ENCODE data around the gene ALDH3B2.
"Not testable (repeated sequence)": the region's sequence is repeated elsewhere in the genome, so short reads cannot be mapped to it uniquely, and the experiment has no call there.

ALDH3B2 gene

GRCh38 chr11:67698247-67698646 is 23.8 kb upstream of the ALDH3B2 start:
- FAIRE-seq (no peak), DNase-seq (ENCODE audit: insufficient read length) (peak; percentile 20)
- TF ChIP-seq POLR2AphosphoS5 (IDR thresholded peaks at IDR 0.05; ENCODE audit: low read depth, low read length), result no peak
- TF ChIP-seq TAF1 (IDR thresholded peaks at IDR 0.05; ENCODE audit: borderline replicate concordance, low read depth, low read length), result no peak
- no peak for TF ChIP-seq POLR2A (IDR thresholded peaks at IDR 0.05; ENCODE audit: low read depth, low read length)

- DNase-seq (ENCODE audit: insufficient read length) (no peak), FAIRE-seq (no peak)
- TF ChIP-seq POLR2A (IDR thresholded peaks at IDR 0.05; ENCODE audit: low read depth, low read length), result no peak
Observed at GRCh38 chr11:67697846-67698245, 23.4 kb upstream of the ALDH3B2 start.

GRCh38 chr11:67696998-67697397 is 22.6 kb upstream of the ALDH3B2 start:
- TF ChIP-seq POLR2AphosphoS5 (IDR thresholded peaks at IDR 0.05; ENCODE audit: low read depth, low read length), result no peak
- TF ChIP-seq POLR2A (IDR thresholded peaks at IDR 0.05; ENCODE audit: low read depth, low read length), result no peak
- no peak for TF ChIP-seq TAF1 (IDR thresholded peaks at IDR 0.05; ENCODE audit: borderline replicate concordance, low read depth, low read length)
- no peak for DNase-seq (ENCODE audit: insufficient read length)
- FAIRE-seq, result no peak

DNA sequence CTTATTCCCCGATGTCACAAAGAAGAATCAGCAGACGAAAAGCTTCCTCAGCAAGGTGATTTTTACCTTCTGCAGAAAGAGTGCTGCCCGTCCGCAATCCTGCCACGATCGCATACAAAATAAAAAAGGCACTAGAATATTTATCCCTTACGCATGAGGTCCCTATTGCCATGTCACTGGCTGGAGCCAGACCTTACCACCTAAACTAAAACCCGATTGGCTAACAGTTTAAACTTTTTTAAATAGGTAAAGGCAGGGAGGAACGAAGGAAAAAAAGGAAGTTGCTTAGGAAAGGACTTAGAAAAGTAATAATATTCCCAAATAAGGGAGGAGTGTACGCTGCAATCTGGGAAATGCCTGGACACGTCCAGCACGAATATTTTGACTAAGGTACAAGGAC is 21.2 kb upstream of the ALDH3B2 start:
- FAIRE-seq (no peak), DNase-seq (ENCODE audit: insufficient read length) (no peak)
- TF ChIP-seq POLR2A (IDR thresholded peaks at IDR 0.05; ENCODE audit: low read depth, low read length) (no peak), TAF1 (IDR thresholded peaks at IDR 0.05; ENCODE audit: borderline replicate concordance, low read depth, low read length) (no peak), POLR2AphosphoS5 (IDR thresholded peaks at IDR 0.05; ENCODE audit: low read depth, low read length) (no peak)

DNA sequence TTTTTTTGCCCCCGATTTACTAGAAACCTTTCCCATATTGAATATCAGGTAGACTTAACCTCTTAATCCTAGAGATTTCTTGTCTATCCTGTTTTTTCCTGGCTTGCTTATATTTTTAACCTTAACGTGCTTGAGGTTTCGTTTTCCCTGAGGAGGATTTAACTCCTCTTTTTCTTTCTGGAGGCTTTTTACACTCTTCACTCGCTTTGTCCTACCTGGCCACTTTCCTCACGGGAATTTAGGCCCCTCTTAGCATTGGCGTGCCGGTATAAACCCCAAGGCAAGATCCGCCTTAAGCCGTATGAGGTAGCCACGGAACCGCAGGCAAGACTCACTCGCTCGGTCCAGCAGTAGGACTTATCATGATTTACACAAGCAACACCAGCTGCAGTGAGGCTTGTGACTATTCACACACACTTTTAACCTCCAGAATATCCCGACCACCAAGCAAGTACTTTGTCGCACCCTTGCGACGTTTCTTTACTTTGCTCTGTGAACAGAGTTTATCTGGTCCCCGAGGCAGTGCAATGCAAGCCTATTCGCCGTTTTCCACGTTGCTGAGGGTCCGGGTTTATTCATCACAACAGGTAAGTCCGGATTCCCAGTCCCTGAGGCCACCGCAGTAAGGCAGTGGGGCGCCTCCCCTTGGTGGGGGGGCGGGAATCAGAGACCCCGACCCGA is 20.6 kb upstream of the ALDH3B2 start:
- FAIRE-seq, result no peak
- no peak for DNase-seq (ENCODE audit: insufficient read length)
- TF ChIP-seq POLR2AphosphoS5 (IDR thresholded peaks at IDR 0.05; ENCODE audit: low read depth, low read length) (no peak), POLR2A (IDR thresholded peaks at IDR 0.05; ENCODE audit: low read depth, low read length) (no peak), TAF1 (IDR thresholded peaks at IDR 0.05; ENCODE audit: borderline replicate concordance, low read depth, low read length) (no peak)

DNA sequence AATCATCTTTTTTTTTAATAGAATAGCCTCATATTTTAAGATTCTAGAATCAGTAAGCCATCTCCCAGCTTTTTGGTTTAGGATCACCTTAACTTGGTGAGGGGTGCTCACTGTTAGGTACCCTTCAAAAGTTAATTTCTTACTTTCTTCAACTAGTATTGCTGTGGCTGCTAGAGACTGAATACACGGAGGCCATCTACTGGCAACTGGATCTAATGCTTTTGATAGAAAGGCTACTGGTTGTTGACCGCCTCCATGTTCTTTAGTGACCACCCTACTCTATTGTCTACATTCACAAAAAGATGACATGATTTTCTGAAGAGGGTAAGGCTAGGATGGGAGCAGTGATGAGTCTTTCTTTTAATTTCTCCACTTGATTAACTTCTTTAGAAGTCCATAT is 16.7 kb upstream of the ALDH3B2 start:
- FAIRE-seq (no peak), DNase-seq (ENCODE audit: insufficient read length) (no peak)
- TF ChIP-seq POLR2A (IDR thresholded peaks at IDR 0.05; ENCODE audit: low read depth, low read length) (no peak), TAF1 (IDR thresholded peaks at IDR 0.05; ENCODE audit: borderline replicate concordance, low read depth, low read length) (no peak), POLR2AphosphoS5 (IDR thresholded peaks at IDR 0.05; ENCODE audit: low read depth, low read length) (no peak)

DNA sequence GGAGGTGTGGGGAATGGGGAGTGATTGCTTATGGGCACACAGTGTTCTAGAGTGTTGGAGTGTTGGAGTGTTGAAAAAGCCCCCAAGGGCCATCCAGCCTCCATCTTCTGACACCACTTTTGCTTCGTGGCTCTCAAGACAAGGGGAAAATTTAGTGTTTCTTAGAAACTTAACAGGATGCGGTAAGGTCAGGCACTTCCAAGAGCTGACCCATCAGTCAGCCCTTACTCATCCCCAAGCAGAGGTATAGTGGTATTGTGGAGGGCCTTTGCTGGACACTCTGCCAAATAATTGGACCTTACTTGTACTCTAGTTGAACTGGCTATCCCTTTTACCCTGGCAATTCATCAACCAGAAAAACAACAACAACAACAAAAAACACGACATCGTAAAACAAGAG is 14.8 kb upstream of the ALDH3B2 start:
- DNase-seq (ENCODE audit: insufficient read length) (no peak), FAIRE-seq (no peak)
- TF ChIP-seq POLR2A (IDR thresholded peaks at IDR 0.05; ENCODE audit: low read depth, low read length), result no peak
- no peak for TF ChIP-seq TAF1 (IDR thresholded peaks at IDR 0.05; ENCODE audit: borderline replicate concordance, low read depth, low read length)
- no peak for TF ChIP-seq POLR2AphosphoS5 (IDR thresholded peaks at IDR 0.05; ENCODE audit: low read depth, low read length)

DNA sequence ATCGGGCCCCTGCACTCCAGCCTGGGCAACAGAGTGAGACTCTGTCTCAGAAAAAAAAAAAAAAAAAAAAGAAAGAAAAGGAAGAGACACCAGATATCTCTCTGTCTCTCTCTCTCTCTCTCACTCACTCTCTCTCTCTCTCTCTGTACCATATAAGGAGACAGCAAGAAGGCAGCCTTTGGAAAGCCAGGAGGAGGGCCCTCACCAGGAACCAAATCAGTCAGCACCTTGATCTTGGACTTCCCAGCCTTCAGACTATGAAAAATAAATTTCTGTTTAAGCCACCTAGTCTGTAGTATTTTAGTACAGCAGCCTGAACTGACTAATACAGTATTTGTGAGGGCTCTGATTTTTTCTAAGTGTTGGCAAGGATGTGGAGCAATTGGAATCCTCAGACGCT is 13.6 kb upstream of the ALDH3B2 start:
- FAIRE-seq, result no peak
- TF ChIP-seq TAF1 (IDR thresholded peaks at IDR 0.05; ENCODE audit: borderline replicate concordance, low read depth, low read length) (no peak), POLR2A (IDR thresholded peaks at IDR 0.05; ENCODE audit: low read depth, low read length) (no peak), POLR2AphosphoS5 (IDR thresholded peaks at IDR 0.05; ENCODE audit: low read depth, low read length) (no peak)
- no peak for DNase-seq (ENCODE audit: insufficient read length)

DNA sequence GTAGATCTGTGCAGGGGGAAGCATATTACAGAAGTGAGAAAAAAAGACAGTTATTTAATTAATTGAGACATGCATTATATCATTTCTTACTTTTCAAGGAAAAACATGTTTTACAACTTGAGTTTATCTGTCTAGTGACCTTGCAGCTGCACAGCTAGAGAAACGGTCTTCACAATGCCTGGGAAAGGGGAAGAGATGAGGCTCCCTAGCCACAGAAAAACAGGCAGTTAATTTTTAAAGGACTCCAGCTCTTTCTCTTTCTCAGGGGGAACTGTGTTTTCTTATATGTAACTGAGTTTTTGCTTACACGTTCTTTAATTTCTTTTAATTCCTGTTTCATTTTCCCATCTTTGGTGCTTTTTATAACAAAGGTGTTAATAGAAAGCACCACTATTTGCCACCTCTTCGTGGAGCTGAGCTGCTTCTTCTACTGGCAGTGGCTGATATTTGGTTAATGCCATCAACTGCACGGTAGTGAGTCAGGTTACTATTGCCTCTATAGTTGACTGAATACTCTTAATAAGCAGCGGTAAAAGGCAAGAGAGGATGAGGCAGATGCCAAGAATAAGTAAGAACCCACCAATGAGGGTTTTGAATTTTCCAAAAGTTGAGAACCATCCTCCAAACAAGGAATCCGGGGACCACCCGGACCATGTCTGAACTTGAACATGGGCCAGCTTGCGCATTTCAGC is 11.4 kb upstream of the ALDH3B2 start:
- DNase-seq (ENCODE audit: insufficient read length); FAIRE-seq: not testable (repeated sequence)

- not testable (repeated sequence) for DNase-seq (ENCODE audit: insufficient read length)
Observed at GRCh38 chr11:67682126-67683034, 8.0 kb upstream of the ALDH3B2 start.

GRCh38 chr11:67680696-67681470 is 6.5 kb upstream of the ALDH3B2 start:
- DNase-seq (ENCODE audit: insufficient read length) (no peak), FAIRE-seq (no peak)
- no peak for TF ChIP-seq POLR2AphosphoS5 (IDR thresholded peaks at IDR 0.05; ENCODE audit: low read depth, low read length)
- TF ChIP-seq POLR2A (IDR thresholded peaks at IDR 0.05; ENCODE audit: low read depth, low read length), result no peak
- no peak for TF ChIP-seq TAF1 (IDR thresholded peaks at IDR 0.05; ENCODE audit: borderline replicate concordance, low read depth, low read length)

More at GRCh38 chr11:67682126-67683034, 8.0 kb upstream of the ALDH3B2 start:
- FAIRE-seq, result not testable (repeated sequence)

All from GM12892 (cell line).